Endodermal cell (in vitro differentiated cells): Measurements from ENCODE around the gene ZNF423. TPM values are rescaled to one million over a fixed set of nuclear protein-coding genes. Genes with fewer than 3 reads are reported as not detected.

ENCODE experiments used
- DNase-seq: peaks from one replicate; pipeline ENCODE4 v3.0.0-alpha.2; 2017
- H3K27ac ChIP-seq: 2 replicates; pipeline ENCODE4 v1.5.1; 2013; ENCODE audit warnings: mild to moderate bottlenecking, low read depth, low read length, moderate library complexity
- H3K27me3 ChIP-seq: 2 replicates; pipeline ENCODE4 v1.6.1; 2013; ENCODE audit warnings: mild to moderate bottlenecking, low read length, moderate library complexity; ENCODE audit not compliant: insufficient read depth, control insufficient read depth, poor library complexity, severe bottlenecking
- H3K36me3 ChIP-seq: 2 replicates; pipeline ENCODE4 v1.7.0; 2013; ENCODE audit warnings: mild to moderate bottlenecking, low read length, moderate library complexity; ENCODE audit not compliant: control insufficient read depth, insufficient read depth
- H3K4me1 ChIP-seq: one replicate; pipeline ENCODE4 v1.7.0; 2013; ENCODE audit warnings: low read length; ENCODE audit not compliant: control insufficient read depth, insufficient read depth
- H3K4me3 ChIP-seq: 2 replicates; pipeline ENCODE4 v1.5.1; 2013; ENCODE audit warnings: mild to moderate bottlenecking, low read length, moderate library complexity
- H3K9ac ChIP-seq: 2 replicates; pipeline ENCODE4 v1.6.1; 2013; ENCODE audit warnings: mild to moderate bottlenecking, low read length, moderate library complexity; ENCODE audit not compliant: poor library complexity, severe bottlenecking; ENCODE audit errors: extremely low read depth
- H3K9me3 ChIP-seq: 2 replicates; pipeline ENCODE4 v1.6.1; 2013; ENCODE audit warnings: mild to moderate bottlenecking, low read length, moderate library complexity; ENCODE audit not compliant: control insufficient read depth
- H3K27ac Mint-ChIP-seq: 2 replicates; pipeline ENCODE4 v1.8.0; 2020; ENCODE audit warnings: mixed read lengths
- H3K27me3 Mint-ChIP-seq: 2 replicates; pipeline ENCODE4 v1.8.0; 2021; ENCODE audit warnings: mild to moderate bottlenecking, mixed read lengths; ENCODE audit not compliant: insufficient read depth
- H3K36me3 Mint-ChIP-seq: 2 replicates; pipeline ENCODE4 v1.8.0; 2020; ENCODE audit warnings: low read depth, mixed read lengths
- H3K4me1 Mint-ChIP-seq: 2 replicates; pipeline ENCODE4 v1.8.0; 2020; ENCODE audit warnings: mixed read lengths
- H3K4me3 Mint-ChIP-seq: 2 replicates; pipeline ENCODE4 v1.8.0; 2020; ENCODE audit warnings: mild to moderate bottlenecking, moderate library complexity, mixed read lengths
- H3K9me3 Mint-ChIP-seq: 2 replicates; pipeline ENCODE4 v1.8.0; 2020; ENCODE audit warnings: mild to moderate bottlenecking, mixed read lengths
- CTCF ChIP-seq: fragments of 200-600 bp; sonication (generic); conservative IDR thresholded peaks from 2 replicates; pipeline ENCODE4 v1.5.0; 2021; ENCODE audit warnings: antibody characterized with exemption, mild to moderate bottlenecking
- WGBS, 2 experiments: methylation state at CpG; one replicate each; pipeline versions ENCODE4 v1.1.5 to v1.1.7; 2013; ENCODE audit warnings: missing lambda C conversion rate in 2 of 2, mixed read lengths in 1 of 2; ENCODE audit not compliant: insufficient coverage in 1 of 2, insufficient read length in 1 of 2; 5-methylcytosine and 5-hydroxymethylcytosine counted together
- total RNA-seq, 2 donors: library from RNA; stranded (reverse); fragmentation: NEBNext Ultra II Directional in 1 of 2; extraction: Animal tissue kit (Norgen Biotek cat#: 25700) in 1 of 2; gene quantifications; 2 replicates in 1 of 2; 3 replicates in 1 of 2; pipeline ENCODE4 v1.2.1, GENCODE V29; 2021

ZNF423 gene
- total RNA-seq, 2 donors from 2014 or later, result 30.3 to 41.9 TPM

- H3K4me3 Mint-ChIP-seq, result no peak overlapping the region
- H3K27ac Mint-ChIP-seq, result peak overlapping the region; percentile 55
- no peaks in the 10 kb centered on the region for H3K4me1 ChIP-seq
- WGBS, 2 experiments, result 89 to 93% methylated on average over 7 to 8 of the region's 8 CpGs
- DNase-seq, result no peak
- H3K4me3 ChIP-seq, result no peak overlapping the region
- no peaks in the 10 kb centered on the region for H3K36me3 Mint-ChIP-seq
- H3K9me3 ChIP-seq, result no peaks in the 10 kb centered on the region
- peak overlapping the region; percentile 49 for H3K27ac ChIP-seq
- H3K4me1 Mint-ChIP-seq, result no peaks in the 10 kb centered on the region
- no peaks in the 10 kb centered on the region for H3K27me3 Mint-ChIP-seq
- no peaks in the 10 kb centered on the region for H3K9me3 Mint-ChIP-seq
- TF ChIP-seq CTCF, result no peak
- H3K27me3 ChIP-seq, result no peaks in the 10 kb centered on the region
- no peaks in the 10 kb centered on the region for H3K36me3 ChIP-seq
- H3K9ac ChIP-seq, result no peak overlapping the region
Measured at GRCh38 chr16:49795513-49795912, 60.4 kb downstream of the ZNF423 start.

GRCh38 chr16:49793244-49793643, 62.7 kb downstream of the ZNF423 start:
- H3K9me3 ChIP-seq, result no peaks in the 10 kb centered on the region
- Mint-ChIP-seq H3K4me1 (peaks cover 1% of the 10 kb centered on the region), H3K9me3 (no peaks in the 10 kb centered on the region), H3K36me3 (peaks cover 8% of the 10 kb centered on the region), H3K27ac (no peak overlapping the region), H3K27me3 (no peaks in the 10 kb centered on the region), H3K4me3 (no peak overlapping the region)
- no peaks in the 10 kb centered on the region for H3K4me1 ChIP-seq
- no peak for DNase-seq
- H3K36me3 ChIP-seq, result no peaks in the 10 kb centered on the region
- H3K27ac ChIP-seq, result no peak overlapping the region
- no peak overlapping the region for H3K4me3 ChIP-seq
- TF ChIP-seq CTCF, result no peak
- WGBS, 2 experiments, result 83 to 92% methylated on average over 1 to 11 of the region's 11 CpGs
- no peaks in the 10 kb centered on the region for H3K27me3 ChIP-seq
- no peak overlapping the region for H3K9ac ChIP-seq

GRCh38 chr16:49789616-49790015, 66.3 kb downstream of the ZNF423 start:
- Mint-ChIP-seq H3K27me3 (no peaks in the 10 kb centered on the region), H3K4me1 (peaks cover 1% of the 10 kb centered on the region), H3K9me3 (no peaks in the 10 kb centered on the region), H3K27ac (no peak overlapping the region), H3K4me3 (no peak overlapping the region), H3K36me3 (peaks cover 9% of the 10 kb centered on the region)
- Histone ChIP-seq H3K4me3 (no peak overlapping the region), H3K4me1 (no peaks in the 10 kb centered on the region), H3K9me3 (no peaks in the 10 kb centered on the region), H3K27ac (no peak overlapping the region), H3K9ac (no peak overlapping the region), H3K27me3 (no peaks in the 10 kb centered on the region), H3K36me3 (no peaks in the 10 kb centered on the region)
- 93 to 100% methylated on average over 2 to 4 of the region's 4 CpGs for WGBS, 2 experiments
- no peak for TF ChIP-seq CTCF
- DNase-seq, result no peak
